ENCODE measurements around the gene KCND2.

- TF ChIP-seq CTCF (IDR thresholded peaks at IDR 0.05) (no peak), POLR2A (IDR thresholded peaks at IDR 0.05) (no peak)
These were observed 497.2 kb downstream of the KCND2 start for GRCh38 chr7:120770206-120770605.
